GM08714 (cell line): ENCODE data around the gene DDX51.

Experiments used
- H3K4me3 ChIP-seq: fragments of 200-500 bp; sonication (Bioruptor generic); 2 replicates; pipeline ENCODE4 v1.5.1; 2014; ENCODE audit warnings: mild to moderate bottlenecking, low read length, inconsistent platforms
- ZNF274 ChIP-seq: IDR thresholded peaks from 2 replicates; pipeline ENCODE4 v1.6.1; 2012; ENCODE audit warnings: mild to moderate bottlenecking, low read depth, low read length

DDX51 gene

GRCh38 chr12:132174015-132174838, 30.1 kb upstream of the DDX51 start:
- TF ChIP-seq ZNF274, result no peak
- no peak overlapping the region for H3K4me3 ChIP-seq

- no peak overlapping the region for H3K4me3 ChIP-seq
Observed at GRCh38 chr12:132173135-132174014, 29.3 kb upstream of the DDX51 start.

GRCh38 chr12:132172619-132173018, 28.5 kb upstream of the DDX51 start:
- no peak overlapping the region for H3K4me3 ChIP-seq
- TF ChIP-seq ZNF274, result no peak

More at GRCh38 chr12:132173135-132174014, 29.3 kb upstream of the DDX51 start:
- TF ChIP-seq ZNF274, result no peak

DNA sequence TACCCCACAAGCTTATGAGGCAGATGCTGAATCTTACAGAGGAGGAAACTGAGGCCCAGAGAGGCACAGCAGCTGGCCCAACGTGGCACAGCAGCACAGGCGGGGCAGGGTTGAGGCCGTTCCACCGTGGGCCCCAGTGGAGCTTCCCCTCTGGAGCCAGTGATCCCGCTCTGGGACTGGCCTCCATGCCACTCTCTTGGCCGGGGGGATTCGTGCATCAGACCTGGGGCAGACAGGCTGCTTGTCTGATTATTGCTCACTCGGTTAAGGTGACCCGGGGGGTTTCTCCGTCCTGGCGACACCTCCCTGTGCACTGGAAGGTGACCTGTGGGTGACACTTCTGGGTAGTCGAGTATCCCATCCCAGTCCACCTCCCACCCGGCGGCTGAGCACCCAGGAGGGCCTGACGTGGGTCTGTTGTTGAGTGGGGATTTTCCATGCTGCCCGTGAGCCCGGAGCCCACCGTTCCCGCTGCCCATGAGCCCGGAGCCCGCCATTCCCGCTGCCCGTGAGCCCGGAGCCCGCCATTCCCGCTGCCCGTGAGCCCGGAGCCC, 27.9 kb upstream of the DDX51 start:
- no peak overlapping the region for H3K4me3 ChIP-seq
- TF ChIP-seq ZNF274, result no peak

DNA sequence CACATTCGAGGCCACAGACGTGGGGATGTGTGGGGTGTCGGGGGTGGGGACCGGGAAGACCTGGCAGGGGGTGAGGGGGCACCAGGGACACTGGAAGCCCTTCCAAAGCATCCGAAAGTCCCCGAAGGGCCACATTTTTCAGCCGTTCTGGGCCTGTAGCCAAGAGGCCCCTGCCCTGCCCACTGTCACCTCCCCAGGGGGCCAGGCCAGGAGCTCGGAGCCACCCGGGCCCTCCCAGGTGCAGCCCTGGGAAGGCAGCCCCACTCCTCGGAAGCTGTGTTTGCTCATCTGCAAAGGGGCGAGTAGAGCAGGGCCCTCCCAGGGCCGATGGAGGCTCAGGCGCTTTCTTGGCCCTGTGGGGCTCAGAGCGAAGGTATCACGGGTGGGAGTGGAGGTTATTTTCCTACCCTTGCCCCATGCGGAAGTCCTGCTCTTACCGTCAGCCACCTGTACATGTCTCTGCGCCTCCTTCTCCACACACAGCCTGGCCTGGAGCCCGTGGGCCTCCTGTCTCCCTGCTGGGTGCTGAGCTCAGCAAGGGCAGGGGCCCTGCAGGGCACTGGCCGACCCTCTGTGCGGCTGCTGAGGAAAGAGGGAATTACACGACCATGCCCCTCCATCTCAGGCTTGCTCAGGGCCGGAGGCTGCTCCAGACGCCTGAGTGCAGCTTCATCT, 27.3 kb upstream of the DDX51 start:
- TF ChIP-seq ZNF274, result no peak
- no peak overlapping the region for H3K4me3 ChIP-seq

DNA sequence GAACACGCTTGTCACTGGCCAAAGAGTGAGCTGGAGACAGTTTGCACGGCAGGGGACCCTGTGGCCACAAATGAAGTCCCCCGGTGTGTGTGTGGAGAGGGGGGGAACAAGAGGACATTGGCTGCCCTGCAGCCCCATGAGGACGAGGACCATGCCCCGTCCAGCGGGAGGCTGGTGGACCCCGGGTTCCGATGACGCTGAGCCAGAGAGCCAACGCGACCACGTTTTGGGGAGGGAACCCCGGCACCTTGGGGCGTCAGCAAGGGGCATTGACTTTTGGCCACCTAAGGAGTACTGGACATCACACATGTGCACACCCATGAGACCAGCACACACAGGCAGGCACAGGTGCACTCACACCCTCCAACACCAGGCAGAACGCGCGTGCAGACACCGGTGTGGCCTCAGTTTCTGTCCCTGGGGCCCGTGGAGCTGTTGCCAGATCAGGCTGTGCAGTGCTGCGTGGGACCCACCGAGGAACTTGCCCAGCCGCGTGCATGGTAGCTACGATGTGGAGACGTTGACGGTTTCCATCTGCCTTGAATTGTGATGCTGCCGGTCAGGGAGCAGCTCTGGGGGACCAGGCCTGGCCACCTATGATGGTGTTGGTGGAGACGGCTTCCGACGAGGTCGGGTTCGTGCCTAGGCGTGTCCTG, 26.6 kb upstream of the DDX51 start:
- TF ChIP-seq ZNF274, result no peak
- no peak overlapping the region for H3K4me3 ChIP-seq

DNA sequence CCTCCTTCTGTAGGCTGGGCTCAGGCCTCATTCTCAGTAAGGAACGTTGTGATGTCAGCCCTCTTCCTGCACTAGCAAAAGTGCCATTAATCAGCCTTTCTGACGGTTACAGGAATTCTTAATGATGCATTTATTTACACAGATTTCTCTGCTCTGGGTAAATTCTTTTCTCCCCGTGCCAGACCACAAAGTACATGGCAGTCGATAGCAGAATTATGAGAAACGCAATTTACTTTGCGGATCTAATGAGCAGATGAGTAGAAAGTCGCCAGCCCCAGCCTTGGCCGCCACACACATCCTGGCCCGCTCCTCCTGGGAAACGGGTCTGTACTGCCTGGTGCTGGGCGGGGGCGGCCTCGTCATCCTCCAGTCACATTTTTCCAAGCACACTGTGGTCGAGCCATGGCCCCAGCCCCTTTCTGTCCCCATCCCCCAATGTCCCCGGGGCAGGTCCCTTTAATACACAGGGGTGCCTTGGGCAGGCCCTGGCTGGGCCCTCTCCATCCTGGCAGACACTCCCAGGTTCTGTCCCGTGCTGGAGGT, 26.0 kb upstream of the DDX51 start:
- no peak overlapping the region for H3K4me3 ChIP-seq
- TF ChIP-seq ZNF274, result no peak

DNA sequence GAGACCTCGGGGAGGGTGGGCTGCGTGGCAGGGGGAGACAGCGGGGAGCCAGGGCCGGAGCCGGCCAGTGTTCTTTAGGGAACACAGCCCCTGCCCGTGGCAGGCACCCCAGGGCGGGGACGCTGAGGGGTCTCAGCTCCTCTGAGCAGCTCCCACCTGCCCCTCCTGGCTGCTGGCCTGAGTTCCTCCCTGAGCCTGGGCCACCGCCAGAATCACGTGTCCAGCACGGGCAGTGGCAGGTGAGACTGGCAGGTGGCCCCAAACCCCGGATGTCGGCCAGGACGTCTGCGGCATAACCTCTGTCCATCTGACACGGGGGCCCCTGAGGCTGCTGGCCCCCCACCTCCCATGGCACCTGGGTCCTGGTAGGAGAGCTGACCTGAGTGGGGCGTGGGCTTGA, 25.3 kb upstream of the DDX51 start:
- TF ChIP-seq ZNF274, result no peak
- no peak overlapping the region for H3K4me3 ChIP-seq

DNA sequence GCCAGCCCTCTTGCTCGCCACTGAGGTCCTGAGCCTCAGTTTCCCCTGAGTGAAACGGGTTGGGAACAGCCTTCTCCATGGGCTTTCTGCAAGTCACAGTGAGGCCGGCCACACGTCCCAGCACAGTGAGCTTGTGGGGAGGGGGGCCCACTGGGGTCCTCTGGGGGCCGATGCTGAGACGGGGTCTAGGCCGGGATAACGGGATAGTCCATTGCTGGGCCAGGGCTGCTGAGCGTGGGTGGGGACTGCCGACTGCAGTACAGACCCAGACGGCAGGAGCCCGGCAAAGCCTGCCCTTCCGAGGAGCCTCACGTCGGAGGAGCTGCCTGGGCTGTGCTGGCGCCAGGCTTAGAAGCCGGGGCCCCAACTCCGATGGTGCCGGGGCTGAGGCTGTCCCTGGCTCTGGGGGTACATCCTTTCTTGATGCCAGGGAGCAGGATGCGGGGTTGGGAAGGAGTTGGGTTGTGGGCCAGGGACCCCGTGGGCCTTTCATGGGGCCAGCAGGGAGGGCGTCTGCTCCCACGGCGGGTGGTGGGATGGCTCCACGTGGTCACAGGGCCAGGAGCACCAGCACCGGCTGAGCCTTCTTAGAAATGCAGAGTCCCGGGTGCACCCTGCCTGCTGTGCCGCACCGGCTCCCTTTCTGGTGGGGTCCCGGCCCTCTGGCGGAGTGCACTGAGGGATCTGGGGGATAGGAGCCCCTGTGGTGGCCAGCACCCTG, 24.4 kb upstream of the DDX51 start:
- TF ChIP-seq ZNF274, result no peak
- no peak overlapping the region for H3K4me3 ChIP-seq

- H3K4me3 ChIP-seq, result no peak overlapping the region
- TF ChIP-seq ZNF274, result no peak
Observed at GRCh38 chr12:132167611-132168310, 23.6 kb upstream of the DDX51 start.

DNA sequence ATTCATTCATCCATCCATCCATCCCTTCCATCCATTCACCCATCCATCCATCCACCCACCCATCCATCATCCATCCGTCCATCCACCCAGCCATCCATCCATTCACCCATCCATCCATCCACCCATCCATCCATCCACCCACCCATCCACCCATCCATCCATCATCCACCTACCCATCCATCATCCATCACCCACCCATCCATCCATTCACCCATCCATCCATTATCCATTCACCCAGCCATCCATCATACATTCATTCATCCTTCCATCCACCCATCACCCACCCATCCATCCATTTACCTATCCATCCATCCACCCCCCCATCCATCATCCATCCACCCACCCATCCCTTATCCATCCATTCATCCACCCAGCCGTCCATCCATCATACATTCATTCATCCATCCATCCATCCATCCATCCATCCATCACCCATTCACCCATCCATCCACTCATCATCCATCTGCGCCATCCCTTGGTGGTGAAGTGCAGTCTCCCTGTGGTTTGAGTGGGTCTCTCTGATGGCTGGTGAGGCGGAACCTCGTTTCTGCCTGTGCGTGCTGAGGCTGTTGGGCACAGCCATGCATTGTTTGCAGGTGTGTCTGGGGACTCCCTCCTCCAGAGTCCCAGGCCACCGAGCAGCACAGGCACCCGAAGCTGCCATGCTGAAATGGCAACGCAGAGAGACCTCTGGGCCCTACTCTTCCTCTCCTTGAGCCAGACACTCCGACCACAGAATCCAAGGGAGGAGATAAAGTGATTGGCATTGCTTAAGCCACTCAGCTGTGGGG, 22.9 kb upstream of the DDX51 start:
- H3K4me3 ChIP-seq, result no peak overlapping the region
- no peak for TF ChIP-seq ZNF274
